ENCODE measurements around the gene LYSMD2.
A peak's percentile ranks its signal among the peaks of the same experiment; 100 is the strongest.

Gene LYSMD2

DNA sequence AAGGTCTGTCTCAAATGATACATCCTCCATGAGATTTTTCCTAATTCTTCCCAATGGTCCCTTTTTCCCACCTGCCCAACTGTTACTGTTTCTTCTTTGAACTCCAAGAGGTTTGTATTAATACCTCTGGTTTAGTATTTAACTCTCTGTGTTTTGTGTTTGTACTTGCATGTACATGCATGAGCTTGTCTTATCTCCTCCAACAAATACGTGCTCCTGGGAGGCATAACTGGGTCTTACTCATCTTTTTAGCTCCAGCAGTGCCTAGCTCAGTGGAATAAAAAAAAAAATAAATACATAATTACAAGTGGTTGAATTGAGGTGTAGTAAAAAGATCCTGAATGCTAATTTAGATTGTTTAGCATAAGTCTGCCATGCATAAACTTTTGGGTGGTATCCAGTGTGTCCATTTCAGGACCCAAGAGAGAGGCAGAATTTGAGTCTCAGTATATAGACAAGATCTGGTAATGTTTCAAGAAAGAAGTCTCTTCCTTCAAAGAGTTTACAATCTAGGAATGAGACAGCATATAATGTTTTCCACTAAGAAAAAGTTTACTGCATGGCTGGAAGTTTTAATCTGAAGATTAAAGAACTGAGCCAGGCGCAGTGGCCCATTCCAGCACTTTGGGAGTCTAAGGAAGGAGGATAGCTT lies 1.7 kb upstream of the LYSMD2 start:
- no peak for ATAC-seq (replicated peaks)
- peaks cover 24 to 43% of the 10 kb centered on the region in 2 donors for H3K4me1 Mint-ChIP-seq
- H3K27ac Mint-ChIP-seq = no peak overlapping the region
- no peak for DNase-seq
- H3K36me3 Mint-ChIP-seq = peaks cover 0 to 3% of the 10 kb centered on the region in 2 donors
- H3K9me3 Mint-ChIP-seq = no peaks in the 10 kb centered on the region
- no peak overlapping the region for H3K4me3 Mint-ChIP-seq
- no peaks in the 10 kb centered on the region for H3K27me3 Mint-ChIP-seq

DNA sequence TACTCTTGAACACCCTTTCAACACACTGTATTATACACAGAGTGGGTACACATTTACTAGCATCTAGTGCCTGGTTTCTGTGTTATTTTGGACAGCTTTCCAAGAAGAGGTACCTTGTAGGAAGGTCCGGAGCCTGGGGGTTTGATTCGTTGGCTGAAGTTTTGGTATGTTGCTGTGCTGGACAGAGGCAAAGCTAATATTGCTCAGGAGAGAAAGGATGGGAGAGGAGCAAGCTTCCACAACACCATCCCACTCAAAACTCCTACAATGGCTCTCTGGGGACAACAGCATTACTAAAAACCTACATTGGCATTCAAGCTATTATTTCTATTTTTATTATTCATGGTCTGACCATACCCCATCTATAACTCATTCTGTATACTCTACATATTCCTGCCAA lies 1.1 kb upstream of the LYSMD2 start:
- H3K9me3 Mint-ChIP-seq = no peaks in the 10 kb centered on the region
- no peak for ATAC-seq (replicated peaks)
- no peak for DNase-seq
- H3K4me1 Mint-ChIP-seq = peaks cover 27 to 49% of the 10 kb centered on the region in 2 donors
- H3K36me3 Mint-ChIP-seq = peaks cover 0 to 3% of the 10 kb centered on the region in 2 donors
- H3K27ac Mint-ChIP-seq = peak overlapping the region; percentile 85
- no peaks in the 10 kb centered on the region for H3K27me3 Mint-ChIP-seq
- peak overlapping the region; percentile 73 to 88 for H3K4me3 Mint-ChIP-seq

DNA sequence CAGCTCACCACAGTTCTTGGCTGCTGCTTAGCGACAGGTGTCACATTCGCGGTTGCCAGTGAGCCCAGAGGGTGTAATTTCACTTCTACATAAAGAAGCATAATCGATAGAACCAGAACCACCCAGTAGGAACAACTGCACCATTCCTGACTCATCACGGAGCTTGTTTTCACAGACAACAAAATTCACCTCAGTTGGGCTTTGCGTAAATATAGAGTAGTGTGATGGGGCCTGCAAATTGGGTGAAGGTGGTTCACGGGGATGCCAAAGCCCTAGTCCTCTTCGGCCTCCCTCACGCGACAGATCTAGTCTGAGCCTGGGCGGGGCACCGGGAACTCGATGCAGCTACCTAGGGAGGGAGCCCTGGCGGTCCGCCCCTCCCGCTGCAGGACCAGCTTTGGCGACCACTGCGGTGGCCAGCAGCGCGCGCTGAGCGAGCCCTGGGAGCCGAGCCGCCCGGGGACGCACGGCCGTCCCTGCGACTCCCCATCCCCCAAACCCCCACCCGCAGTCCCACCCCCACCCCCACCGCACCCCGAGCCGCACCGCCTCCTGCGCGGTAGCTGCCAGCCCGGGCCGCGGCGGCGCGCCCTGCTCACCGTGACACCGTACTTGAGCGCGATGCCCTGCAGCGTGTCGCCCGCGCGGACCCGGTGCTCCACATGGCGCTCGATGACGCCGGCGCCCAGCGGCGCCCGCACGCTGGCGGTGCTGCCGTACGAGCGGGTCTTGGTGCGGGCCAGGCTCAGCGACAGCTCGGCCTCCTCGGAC lies 519 bp downstream of the LYSMD2 start:
- H3K27ac Mint-ChIP-seq = peak overlapping the region; percentile 91
- ATAC-seq (replicated peaks) = peak; percentile 46 to 55
- peaks cover 43 to 65% of the 10 kb centered on the region in 2 donors for H3K4me1 Mint-ChIP-seq
- no peaks in the 10 kb centered on the region for H3K9me3 Mint-ChIP-seq
- no peaks in the 10 kb centered on the region for H3K27me3 Mint-ChIP-seq
- DNase-seq = peak; percentile 63
- H3K4me3 Mint-ChIP-seq = peak overlapping the region; percentile 85 to 88
- peaks cover 7 to 15% of the 10 kb centered on the region in 2 donors for H3K36me3 Mint-ChIP-seq

DNA sequence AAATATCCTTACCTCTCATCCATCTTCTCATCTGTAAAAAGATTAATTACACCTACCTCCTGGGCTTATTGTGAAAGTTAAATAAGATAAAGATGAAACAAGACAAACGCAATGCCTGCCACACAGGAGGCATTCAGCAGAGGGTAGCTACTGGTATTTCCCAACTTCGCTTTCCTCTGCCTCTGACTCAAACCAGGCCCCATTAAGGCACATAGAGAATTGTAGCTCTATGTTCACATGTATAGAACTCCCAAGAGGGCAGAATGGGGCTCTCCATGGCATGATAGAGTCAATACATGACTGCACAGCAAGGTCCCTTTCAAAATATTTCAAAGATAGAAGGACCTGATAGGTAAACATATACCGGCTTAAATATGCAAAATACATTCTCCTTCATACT lies 1.4 kb downstream of the LYSMD2 start:
- DNase-seq = peak; percentile 73
- H3K27ac Mint-ChIP-seq = peak overlapping the region; percentile 91
- H3K4me3 Mint-ChIP-seq = peak overlapping the region; percentile 85 to 88
- peak; percentile 72 to 75 for ATAC-seq (replicated peaks)
- H3K9me3 Mint-ChIP-seq = no peaks in the 10 kb centered on the region
- H3K36me3 Mint-ChIP-seq = peaks cover 7 to 15% of the 10 kb centered on the region in 2 donors
- peaks cover 50 to 74% of the 10 kb centered on the region in 2 donors for H3K4me1 Mint-ChIP-seq
- no peaks in the 10 kb centered on the region for H3K27me3 Mint-ChIP-seq

DNA sequence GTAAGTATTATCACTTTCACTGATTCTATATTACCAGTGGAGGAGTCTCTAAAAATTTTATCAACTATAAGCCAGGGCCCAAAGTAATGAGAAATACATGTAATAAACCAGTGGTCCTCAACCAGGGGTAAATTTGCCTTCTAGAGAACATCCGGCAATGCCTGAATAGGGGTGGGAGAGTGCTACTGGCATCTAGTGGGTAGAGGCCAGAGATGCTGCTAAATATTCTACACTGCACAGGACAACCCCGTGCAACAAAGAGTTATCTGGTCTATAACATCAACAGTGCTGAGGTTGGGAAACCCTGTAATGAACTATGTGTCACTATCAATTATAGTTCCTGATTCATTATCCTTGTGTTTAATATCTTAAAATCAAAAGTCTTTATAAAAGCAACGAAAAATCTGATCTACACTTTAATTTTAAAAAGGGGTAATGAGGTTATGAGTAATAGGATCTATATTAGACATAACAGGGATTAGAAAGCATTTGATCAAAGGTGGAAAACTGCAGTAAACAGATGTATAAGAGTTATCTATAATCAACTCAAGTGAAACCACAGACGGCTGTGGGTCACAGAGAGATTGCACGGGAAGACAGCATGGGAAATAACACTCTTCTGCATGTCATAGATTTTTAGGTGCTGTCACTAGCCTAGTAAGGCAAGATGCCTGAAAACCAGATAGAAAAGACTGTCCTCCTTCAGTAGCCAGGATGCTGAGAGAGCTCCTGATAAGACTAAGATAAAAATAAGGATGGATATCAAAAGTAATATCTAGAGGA lies 2.0 kb downstream of the LYSMD2 start:
- peak in 1 of 2 donors; percentile 6 for ATAC-seq (replicated peaks)
- H3K27me3 Mint-ChIP-seq = no peaks in the 10 kb centered on the region
- H3K27ac Mint-ChIP-seq = peak overlapping the region; percentile 91
- H3K4me1 Mint-ChIP-seq = peaks cover 56 to 80% of the 10 kb centered on the region in 2 donors
- peak overlapping the region; percentile 85 to 88 for H3K4me3 Mint-ChIP-seq
- H3K36me3 Mint-ChIP-seq = peaks cover 12 to 20% of the 10 kb centered on the region in 2 donors
- DNase-seq = no peak
- H3K9me3 Mint-ChIP-seq = no peaks in the 10 kb centered on the region

DNA sequence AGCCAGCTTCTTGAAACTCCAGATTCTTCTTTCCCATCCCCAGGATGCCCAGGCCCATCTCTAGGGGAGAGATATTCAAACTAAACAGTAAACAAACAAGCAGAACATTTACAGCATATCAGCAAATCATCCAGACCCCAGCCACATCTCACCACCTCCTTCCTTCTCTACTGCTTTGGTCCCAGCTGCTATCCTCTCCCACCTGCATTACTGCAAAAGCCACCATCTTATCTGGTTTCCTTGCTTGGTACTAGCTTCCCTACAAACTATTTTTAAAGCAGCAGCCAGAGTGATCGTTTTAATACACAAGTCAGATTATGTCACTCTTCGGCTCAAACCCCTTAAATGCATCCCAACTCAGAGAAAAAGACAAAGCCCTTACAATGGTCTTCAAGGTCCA lies 4.8 kb downstream of the LYSMD2 start:
- DNase-seq = no peak

DNA sequence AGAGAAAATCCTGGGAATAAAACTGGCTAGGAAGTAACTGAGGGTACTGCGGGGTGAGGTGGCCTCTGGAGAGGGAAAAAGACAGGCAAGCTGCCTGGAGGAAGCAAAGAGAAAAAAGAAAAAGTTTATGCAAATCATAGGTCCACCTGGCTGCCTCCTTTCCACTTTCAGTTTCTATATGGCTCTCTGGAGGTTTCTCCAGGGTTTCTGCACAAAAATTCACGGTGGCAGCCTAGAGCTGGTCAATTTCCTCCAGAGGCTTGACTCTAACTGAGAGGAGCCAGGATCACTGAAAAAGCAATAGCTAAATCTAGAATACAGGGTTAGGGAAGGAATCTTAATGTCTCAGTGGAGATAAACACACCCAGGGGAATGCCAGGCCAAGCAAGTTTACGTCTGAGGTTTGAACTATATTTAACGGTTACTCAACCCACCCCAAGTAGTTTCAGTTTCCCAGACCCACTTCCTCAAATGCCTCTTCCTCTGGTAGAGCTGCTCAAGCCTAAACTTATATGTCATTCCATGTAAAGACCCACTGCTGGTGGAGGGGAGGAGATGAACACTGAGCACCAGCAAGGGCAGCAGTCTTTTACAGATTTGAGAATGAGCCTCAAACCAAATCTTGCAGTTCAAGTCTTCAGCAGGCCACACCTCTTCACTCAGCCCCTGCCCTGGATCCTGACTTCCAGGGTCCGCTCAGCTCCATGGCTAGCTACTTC lies 5.7 kb downstream of the LYSMD2 start:
- ATAC-seq (replicated peaks) (peak; percentile 70 to 76), DNase-seq (peak; percentile 70)
- H3K4me1 Mint-ChIP-seq = peaks cover 66 to 97% of the 10 kb centered on the region in 2 donors
- no peaks in the 10 kb centered on the region for H3K27me3 Mint-ChIP-seq
- peak overlapping the region; percentile 88 for H3K27ac Mint-ChIP-seq
- peak overlapping the region; percentile 71 to 79 for H3K4me3 Mint-ChIP-seq
- H3K36me3 Mint-ChIP-seq = peaks cover 12 to 33% of the 10 kb centered on the region in 2 donors
- no peaks in the 10 kb centered on the region for H3K9me3 Mint-ChIP-seq

More for the DNA sequence above, 4.8 kb downstream of the LYSMD2 start:
- H3K4me1 Mint-ChIP-seq = peaks cover 58 to 90% of the 10 kb centered on the region in 2 donors
- no peaks in the 10 kb centered on the region for H3K9me3 Mint-ChIP-seq
- peak overlapping the region; percentile 41 to 71 for H3K4me3 Mint-ChIP-seq
- H3K27ac Mint-ChIP-seq = peak overlapping the region; percentile 87
- peaks cover 12 to 31% of the 10 kb centered on the region in 2 donors for H3K36me3 Mint-ChIP-seq
- H3K27me3 Mint-ChIP-seq = no peaks in the 10 kb centered on the region
- no peak for ATAC-seq (replicated peaks)

DNA sequence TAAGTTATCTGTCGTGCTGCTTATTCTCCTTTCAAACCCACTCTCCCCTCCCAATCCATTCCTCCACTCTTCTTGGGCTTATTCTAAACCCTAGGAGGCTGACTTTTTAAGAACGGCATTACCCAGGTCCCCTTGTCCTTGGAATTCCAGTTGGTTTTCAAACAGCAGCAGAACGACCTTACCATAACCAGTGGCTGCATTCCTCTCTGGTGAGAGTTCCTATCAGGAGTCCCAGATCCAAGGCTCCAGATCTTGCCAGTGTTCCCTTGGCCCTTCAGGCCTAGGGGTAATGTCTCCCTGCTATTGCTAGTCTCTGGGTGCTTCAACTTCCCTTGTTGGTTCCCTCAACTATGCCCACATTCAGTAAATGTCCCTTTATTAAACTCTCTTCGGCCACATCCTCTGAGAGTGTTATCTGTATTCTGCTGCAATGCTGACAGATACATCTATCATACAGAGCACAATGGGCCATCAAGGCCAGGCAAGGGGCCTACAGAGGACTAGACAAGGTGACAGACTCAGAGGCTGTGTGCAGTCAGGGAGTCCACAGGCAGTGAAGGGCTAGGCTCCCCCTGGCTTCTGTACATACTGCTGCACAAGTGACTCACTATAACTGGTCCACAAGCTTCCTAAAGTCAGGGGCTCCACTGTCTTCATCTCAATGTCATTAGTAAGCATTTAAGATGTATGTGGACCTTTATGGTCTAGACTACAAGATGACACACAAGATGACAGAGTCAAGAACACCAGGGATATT lies 10.1 kb downstream of the LYSMD2 start:
- Mint-ChIP-seq H3K9me3 (no peaks in the 10 kb centered on the region), H3K27me3 (no peaks in the 10 kb centered on the region), H3K4me1 (peaks cover 47 to 73% of the 10 kb centered on the region in 2 donors), H3K36me3 (peaks cover 5 to 19% of the 10 kb centered on the region in 2 donors), H3K4me3 (no peak overlapping the region), H3K27ac (no peak overlapping the region)
- DNase-seq = no peak
- ATAC-seq (replicated peaks) = peak in 1 of 2 donors; percentile 31

DNA sequence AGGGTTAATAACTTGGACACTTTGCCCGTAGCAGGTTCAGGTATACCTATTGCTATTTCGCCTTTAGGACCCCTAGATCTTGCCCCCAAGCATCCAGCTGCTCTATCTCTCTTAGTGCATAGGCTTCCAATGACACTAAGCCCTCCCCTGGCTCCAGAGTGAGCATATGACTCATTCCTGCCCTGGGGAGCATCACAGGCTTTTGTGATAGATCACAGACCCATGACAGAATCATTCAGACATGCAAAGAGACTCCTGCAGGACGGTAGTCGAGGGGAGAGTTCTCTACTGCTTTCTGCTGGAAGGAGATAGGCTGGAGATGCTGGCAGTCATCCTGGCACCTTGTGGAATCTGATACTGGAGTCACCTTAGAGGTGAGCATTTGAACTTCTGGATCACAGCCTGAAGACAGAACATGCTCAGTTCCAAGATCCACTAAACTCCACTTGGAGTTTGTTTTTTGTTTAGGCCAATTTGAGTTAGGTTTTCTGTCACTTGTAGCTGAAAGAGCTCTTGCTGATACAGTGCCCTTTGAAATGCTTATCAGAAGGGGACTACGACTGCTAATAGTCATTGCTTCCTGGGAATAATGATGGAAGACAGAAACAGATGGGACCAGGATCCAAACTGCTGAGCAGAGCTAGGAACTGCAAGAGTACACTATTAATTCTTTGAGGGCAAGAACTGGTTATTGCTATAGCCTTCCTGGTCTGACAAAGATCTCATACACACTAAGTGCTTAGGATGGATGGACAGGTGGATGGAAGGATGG lies 11.0 kb downstream of the LYSMD2 start:
- H3K27ac Mint-ChIP-seq = peak overlapping the region; percentile 38
- H3K4me3 Mint-ChIP-seq = peak overlapping the region in 1 of 2 donors; percentile 1
- DNase-seq = peak; percentile 49
- H3K27me3 Mint-ChIP-seq = no peaks in the 10 kb centered on the region
- ATAC-seq (replicated peaks) = peak; percentile 97 to 99
- H3K9me3 Mint-ChIP-seq = no peaks in the 10 kb centered on the region
- peaks cover 43 to 73% of the 10 kb centered on the region in 2 donors for H3K4me1 Mint-ChIP-seq
- H3K36me3 Mint-ChIP-seq = peaks cover 5 to 25% of the 10 kb centered on the region in 2 donors

DNA sequence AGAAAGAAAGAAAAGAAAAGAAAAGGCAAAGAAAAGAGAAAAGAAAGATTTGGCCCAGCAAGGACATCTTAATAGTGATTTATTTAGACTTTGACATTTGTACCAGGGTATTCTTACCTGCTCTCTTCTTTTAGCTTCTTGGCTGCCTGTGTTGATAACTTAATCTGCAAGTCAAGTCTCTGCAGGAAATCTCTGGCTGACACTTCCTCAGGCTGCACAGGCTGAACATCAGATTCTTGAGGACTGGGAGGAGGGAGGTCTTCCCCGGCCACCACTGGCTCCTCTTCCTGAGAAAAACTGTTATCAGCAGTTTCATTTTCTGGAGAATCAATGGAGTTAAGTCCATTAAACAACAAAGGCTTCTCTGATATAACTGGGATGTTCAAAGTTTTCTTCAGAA lies 12.8 kb downstream of the LYSMD2 start:
- Mint-ChIP-seq H3K27me3 (no peaks in the 10 kb centered on the region), H3K4me3 (no peak overlapping the region), H3K27ac (peak overlapping the region; percentile 69), H3K4me1 (peaks cover 37 to 66% of the 10 kb centered on the region in 2 donors), H3K9me3 (no peaks in the 10 kb centered on the region), H3K36me3 (peaks cover 5 to 23% of the 10 kb centered on the region in 2 donors)
- no peak for DNase-seq
- no peak for ATAC-seq (replicated peaks)

DNA sequence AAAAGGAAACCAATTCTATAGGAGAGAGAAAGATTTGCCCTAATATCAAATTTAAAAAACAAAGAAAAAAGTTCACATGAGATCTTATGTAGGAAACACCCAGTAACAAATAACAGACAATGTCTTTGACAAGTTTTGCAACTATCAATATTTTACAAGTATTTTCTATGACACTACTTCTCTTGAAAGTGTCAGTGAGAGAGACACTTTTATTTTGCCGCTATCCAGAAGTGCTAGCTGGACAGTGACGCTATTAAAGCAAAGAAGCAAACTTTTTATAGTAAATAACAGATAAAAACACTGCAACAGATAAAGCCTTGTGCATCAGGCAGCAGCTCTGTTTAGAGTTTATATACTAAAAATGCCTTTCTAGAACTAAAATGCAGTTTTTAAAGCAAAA lies 13.3 kb downstream of the LYSMD2 start:
- Mint-ChIP-seq H3K27ac (no peak overlapping the region), H3K36me3 (peaks cover 5 to 22% of the 10 kb centered on the region in 2 donors), H3K4me1 (peaks cover 35 to 63% of the 10 kb centered on the region in 2 donors)

DNA sequence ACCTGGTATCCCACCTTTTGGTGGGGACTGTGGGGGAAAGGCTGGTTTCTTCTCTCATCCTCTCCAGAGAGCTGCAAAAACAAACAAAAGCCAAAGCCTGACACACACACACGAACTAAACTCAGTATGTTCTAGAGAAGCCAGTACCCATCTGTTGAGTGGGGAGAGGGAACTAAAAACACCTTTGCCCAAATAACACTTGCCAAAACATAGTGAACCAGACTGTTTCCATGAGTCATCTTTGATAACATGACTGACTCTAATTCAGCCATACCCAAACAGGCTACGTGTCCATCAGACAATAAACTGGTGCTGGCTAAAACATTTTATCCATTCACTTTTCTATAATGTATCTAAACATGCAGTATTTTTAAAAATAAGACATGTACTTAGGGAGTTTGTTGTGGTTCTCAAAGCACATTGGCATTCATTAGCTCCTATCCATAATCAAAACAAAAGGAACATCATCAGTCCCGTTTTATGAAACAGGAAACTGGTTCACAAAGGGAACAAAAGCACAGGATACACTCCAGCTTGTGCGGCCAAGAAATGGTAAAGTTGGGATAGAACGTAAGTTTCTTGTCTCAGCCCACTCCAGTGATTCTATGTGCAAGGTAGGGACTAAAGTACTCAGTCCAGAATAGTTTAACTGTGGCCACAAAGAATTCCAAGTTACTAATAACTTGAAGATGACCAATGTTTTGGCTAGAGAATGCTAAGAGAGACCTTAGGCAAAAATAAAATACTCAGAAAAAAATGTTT lies 16.1 kb downstream of the LYSMD2 start:
- no peaks in the 10 kb centered on the region for H3K9me3 Mint-ChIP-seq
- no peak for DNase-seq
- H3K36me3 Mint-ChIP-seq = peaks cover 5 to 15% of the 10 kb centered on the region in 2 donors
- peak; percentile 71 to 73 for ATAC-seq (replicated peaks)
- no peaks in the 10 kb centered on the region for H3K27me3 Mint-ChIP-seq
- H3K4me3 Mint-ChIP-seq = no peak overlapping the region
- H3K4me1 Mint-ChIP-seq = peaks cover 16 to 35% of the 10 kb centered on the region in 2 donors
- H3K27ac Mint-ChIP-seq = peak overlapping the region; percentile 47

More for the DNA sequence above, 13.3 kb downstream of the LYSMD2 start:
- Mint-ChIP-seq H3K27me3 (no peaks in the 10 kb centered on the region), H3K9me3 (no peaks in the 10 kb centered on the region), H3K4me3 (no peak overlapping the region)
- DNase-seq (no peak), ATAC-seq (replicated peaks) (no peak)

All from stimulated activated naive B cell treated with anti-CD40 and anti-IgM and Interleukin-4, amounts not matched to agents 10 μg/mL and 1 μg/mL and 100 μg/mL, for 72 hours (primary cell).